Mesenchymal stem cell (in vitro differentiated cells and primary cell): ENCODE measurements around the gene CPOX.
A peak's percentile ranks its signal among the peaks of the same experiment; 100 is the strongest.

Experiments
- DNase-seq: peaks from one replicate; pipeline ENCODE4 v3.0.0-alpha.2; 2013
- H2AFZ ChIP-seq: one replicate; pipeline ENCODE4 v1.6.1; 2013; ENCODE audit warnings: low read depth, mild to moderate bottlenecking, control low read depth, inconsistent platforms, low read length, moderate library complexity
- H2AK5ac ChIP-seq: 2 replicates; pipeline ENCODE4 v1.6.1; 2013; ENCODE audit warnings: low read length, moderate library complexity, mild to moderate bottlenecking, inconsistent platforms; ENCODE audit not compliant: severe bottlenecking
- H2BK120ac ChIP-seq: one replicate; pipeline ENCODE4 v1.6.1; 2013; ENCODE audit warnings: low read depth, mild to moderate bottlenecking, inconsistent platforms, low read length, moderate library complexity
- H2BK12ac ChIP-seq, 2 experiments: one replicate each; pipeline ENCODE4 v1.6.1; 2013; ENCODE audit warnings: inconsistent platforms in 2 of 2, low read length in 2 of 2, mild to moderate bottlenecking in 2 of 2, moderate library complexity in 2 of 2, control low read depth in 1 of 2
- H2BK15ac ChIP-seq: one replicate; pipeline ENCODE4 v1.6.1; 2013; ENCODE audit warnings: mild to moderate bottlenecking, low read depth, inconsistent platforms; ENCODE audit not compliant: poor library complexity, severe bottlenecking
- H2BK5ac ChIP-seq: 2 replicates; pipeline ENCODE4 v1.6.1; 2013; ENCODE audit warnings: low read depth, mild to moderate bottlenecking, low read length, control low read depth, inconsistent platforms; ENCODE audit not compliant: poor library complexity, severe bottlenecking
- H3K14ac ChIP-seq, 2 experiments: one replicate each; pipeline ENCODE4 v1.6.1; 2013; ENCODE audit warnings: inconsistent platforms in 2 of 2, low read length in 2 of 2, control low read depth in 1 of 2, mild to moderate bottlenecking in 1 of 2, moderate library complexity in 1 of 2
- H3K18ac ChIP-seq, 2 experiments: one replicate each; pipeline ENCODE4 v1.6.1; 2013; ENCODE audit warnings: inconsistent platforms in 2 of 2, low read length in 2 of 2, control low read depth in 1 of 2, low read depth in 1 of 2, mild to moderate bottlenecking in 1 of 2
- H3K23ac ChIP-seq, 2 experiments: one replicate each; pipeline ENCODE4 v1.6.1; 2013; ENCODE audit warnings: inconsistent platforms in 2 of 2, low read length in 2 of 2, mild to moderate bottlenecking in 2 of 2, moderate library complexity in 2 of 2, control low read depth in 1 of 2
- H3K27ac ChIP-seq: 2 replicates; pipeline ENCODE4 v1.5.1; 2013; ENCODE audit warnings: mild to moderate bottlenecking, moderate library complexity, low read length, control low read depth, inconsistent platforms; ENCODE audit not compliant: poor library complexity, severe bottlenecking
- H3K27me3 ChIP-seq, 2 experiments: 2 replicates each; pipeline versions ENCODE4 v1.6.1 to v1.7.0; 2013; ENCODE audit warnings: low read length in 2 of 2, mild to moderate bottlenecking in 2 of 2, moderate library complexity in 2 of 2, control low read depth in 1 of 2, inconsistent platforms in 1 of 2; ENCODE audit not compliant: control insufficient read depth in 1 of 2, insufficient read depth in 1 of 2
- H3K36me3 ChIP-seq, 2 experiments: 2 replicates each; pipeline versions ENCODE4 v1.6.1 to v1.7.0; 2013; ENCODE audit warnings: low read length in 2 of 2, control low read depth in 1 of 2, inconsistent platforms in 1 of 2, low read depth in 1 of 2, mild to moderate bottlenecking in 1 of 2; ENCODE audit not compliant: insufficient read depth in 2 of 2, control insufficient read depth in 1 of 2
- H3K4ac ChIP-seq, 2 experiments: one replicate each; pipeline ENCODE4 v1.6.1; 2013; ENCODE audit warnings: inconsistent platforms in 2 of 2, low read length in 2 of 2, mild to moderate bottlenecking in 2 of 2, moderate library complexity in 2 of 2, control low read depth in 1 of 2, low read depth in 1 of 2
- H3K4me1 ChIP-seq: 2 replicates; pipeline ENCODE4 v1.6.1; 2013; ENCODE audit warnings: low read depth, low read length, control low read depth; ENCODE audit not compliant: control insufficient read depth, insufficient read depth
- H3K4me2 ChIP-seq: 2 replicates; pipeline ENCODE4 v1.6.1; 2013; ENCODE audit warnings: low read length, mild to moderate bottlenecking, inconsistent platforms; ENCODE audit not compliant: poor library complexity, severe bottlenecking
- H3K4me3 ChIP-seq, 2 experiments: 2 replicates each; pipeline versions ENCODE4 v1.5.1 to v1.7.0; 2013; ENCODE audit warnings: low read length in 2 of 2, mild to moderate bottlenecking in 2 of 2, control low read depth in 1 of 2, low read depth in 1 of 2; ENCODE audit not compliant: insufficient read depth in 1 of 2
- H3K79me1 ChIP-seq: replicated peaks from 2 replicates; pipeline ENCODE4 v1.6.1; 2013; ENCODE audit warnings: mild to moderate bottlenecking, control low read depth, low read length, inconsistent platforms; ENCODE audit not compliant: poor library complexity, severe bottlenecking
- H3K9ac ChIP-seq: 2 replicates; pipeline ENCODE4 v1.7.0; 2013; ENCODE audit warnings: mild to moderate bottlenecking, low read length, moderate library complexity
- H3K9me3 ChIP-seq: 2 replicates; pipeline ENCODE4 v1.7.0; 2013; ENCODE audit warnings: mild to moderate bottlenecking, low read length; ENCODE audit not compliant: control insufficient read depth
- H4K8ac ChIP-seq: one replicate; pipeline ENCODE4 v1.6.1; 2013; ENCODE audit warnings: inconsistent platforms, mild to moderate bottlenecking, low read length, moderate library complexity
- H4K91ac ChIP-seq: one replicate; pipeline ENCODE4 v1.6.1; 2013; ENCODE audit warnings: mild to moderate bottlenecking, low read length, inconsistent platforms
- WGBS: methylation state at CpG from one replicate; pipeline ENCODE4 v1.1.7; 2013; ENCODE audit warnings: mixed read lengths; 5-methylcytosine and 5-hydroxymethylcytosine counted together

Gene CPOX

GRCh38 chr3:98557324-98558010 is 35.9 kb downstream of the CPOX start:
- H2BK5ac ChIP-seq, result no peak overlapping the region
- no peak overlapping the region for H3K4me3 ChIP-seq
- no peaks in the 10 kb centered on the region for H3K4me1 ChIP-seq
- no peaks in the 10 kb centered on the region for H3K79me1 ChIP-seq
- H3K14ac ChIP-seq, result no peak overlapping the region
- H2BK120ac ChIP-seq, result no peak overlapping the region
- H3K27ac ChIP-seq, result no peak overlapping the region
- no peaks in the 10 kb centered on the region for H3K36me3 ChIP-seq
- H3K4me2 ChIP-seq, result no peak overlapping the region
- H4K8ac ChIP-seq, result no peak overlapping the region
- no peak for DNase-seq
- H3K9me3 ChIP-seq, result no peaks in the 10 kb centered on the region
- H3K4ac ChIP-seq, result no peak overlapping the region
- H2AK5ac ChIP-seq, result no peak overlapping the region
- H3K18ac ChIP-seq, result no peak overlapping the region
- H2BK12ac ChIP-seq, result no peak overlapping the region
- 72% methylated on average over 2 of the region's 4 CpGs for WGBS
- H3K9ac ChIP-seq, result no peak overlapping the region
- H2AFZ ChIP-seq, result no peak overlapping the region
- H4K91ac ChIP-seq, result no peak overlapping the region
- H3K23ac ChIP-seq, result no peak overlapping the region
- H2BK15ac ChIP-seq, result no peak overlapping the region
- H3K27me3 ChIP-seq, result peaks cover 4 to 15% of the 10 kb centered on the region in 2 experiments

- H2AFZ ChIP-seq, result no peak overlapping the region
- no peak overlapping the region for H3K9ac ChIP-seq
- H4K8ac ChIP-seq, result no peak overlapping the region
- H3K4ac ChIP-seq, result no peak overlapping the region
- H3K4me2 ChIP-seq, result no peak overlapping the region
- no peak overlapping the region for H3K27ac ChIP-seq
- peak; percentile 52 for DNase-seq
- H3K36me3 ChIP-seq, result no peaks in the 10 kb centered on the region
- H3K79me1 ChIP-seq, result no peaks in the 10 kb centered on the region
- no peak overlapping the region for H2BK5ac ChIP-seq
- H2BK120ac ChIP-seq, result no peak overlapping the region
- H2BK12ac ChIP-seq, result no peak overlapping the region
- no peak overlapping the region for H3K23ac ChIP-seq
- H2BK15ac ChIP-seq, result no peak overlapping the region
- no peak overlapping the region for H3K14ac ChIP-seq
- H3K27me3 ChIP-seq, result peaks cover 4 to 17% of the 10 kb centered on the region in 2 experiments
- no peak overlapping the region for H2AK5ac ChIP-seq
- WGBS, result 87% methylated on average over 5 of the region's 7 CpGs
- H3K18ac ChIP-seq, result no peak overlapping the region
- H3K9me3 ChIP-seq, result no peaks in the 10 kb centered on the region
- no peak overlapping the region for H3K4me3 ChIP-seq
- no peak overlapping the region for H4K91ac ChIP-seq
- H3K4me1 ChIP-seq, result no peaks in the 10 kb centered on the region
Observed at GRCh38 chr3:98556164-98557130, 37.0 kb downstream of the CPOX start.

GRCh38 chr3:98555025-98555379 is 38.4 kb downstream of the CPOX start:
- H2AK5ac ChIP-seq, result no peak overlapping the region
- no peak overlapping the region for H4K8ac ChIP-seq
- H3K4me1 ChIP-seq, result no peaks in the 10 kb centered on the region
- H3K4me3 ChIP-seq, result no peak overlapping the region
- H3K4ac ChIP-seq, result no peak overlapping the region
- no peaks in the 10 kb centered on the region for H3K36me3 ChIP-seq
- no peaks in the 10 kb centered on the region for H3K79me1 ChIP-seq
- no peak overlapping the region for H3K27ac ChIP-seq
- H2BK15ac ChIP-seq, result no peak overlapping the region
- no peak overlapping the region for H3K23ac ChIP-seq
- no peak overlapping the region for H3K18ac ChIP-seq
- WGBS, result 41% methylated on average over 3 of the region's 4 CpGs
- H2BK120ac ChIP-seq, result no peak overlapping the region
- H3K4me2 ChIP-seq, result no peak overlapping the region
- no peaks in the 10 kb centered on the region for H3K9me3 ChIP-seq
- H3K27me3 ChIP-seq, result peaks cover 4 to 27% of the 10 kb centered on the region in 2 experiments
- H2BK12ac ChIP-seq, result no peak overlapping the region
- H2BK5ac ChIP-seq, result no peak overlapping the region
- no peak overlapping the region for H2AFZ ChIP-seq
- H3K14ac ChIP-seq, result no peak overlapping the region
- H3K9ac ChIP-seq, result no peak overlapping the region
- H4K91ac ChIP-seq, result no peak overlapping the region
- no peak for DNase-seq

- no peaks in the 10 kb centered on the region for H3K36me3 ChIP-seq
- H3K23ac ChIP-seq, result no peak overlapping the region
- no CpG with 5 or more reads among the region's 2 CpGs for WGBS
- H2BK15ac ChIP-seq, result no peak overlapping the region
- no peak overlapping the region for H2BK5ac ChIP-seq
- no peaks in the 10 kb centered on the region for H3K79me1 ChIP-seq
- no peaks in the 10 kb centered on the region for H3K9me3 ChIP-seq
- no peak overlapping the region for H2AFZ ChIP-seq
- no peaks in the 10 kb centered on the region for H3K4me1 ChIP-seq
- no peak overlapping the region for H3K14ac ChIP-seq
- H3K4me3 ChIP-seq, result no peak overlapping the region
- H3K4me2 ChIP-seq, result no peak overlapping the region
- H4K8ac ChIP-seq, result no peak overlapping the region
- H3K4ac ChIP-seq, result no peak overlapping the region
- H2BK120ac ChIP-seq, result no peak overlapping the region
- no peak overlapping the region for H3K9ac ChIP-seq
- H2AK5ac ChIP-seq, result no peak overlapping the region
- H3K27ac ChIP-seq, result no peak overlapping the region
- H3K27me3 ChIP-seq, result peaks cover 6 to 31% of the 10 kb centered on the region in 2 experiments
- H2BK12ac ChIP-seq, result no peak overlapping the region
- H3K18ac ChIP-seq, result no peak overlapping the region
- no peak overlapping the region for H4K91ac ChIP-seq
- DNase-seq, result no peak
Observed at GRCh38 chr3:98554580-98554979, 38.8 kb downstream of the CPOX start.
